GM06990 (cell line): ENCODE data around the gene KPNB1.

Source experiments
- DNase-seq: peaks from one replicate; pipeline ENCODE4 v3.0.0-alpha.2; 2011; ENCODE audit not compliant: insufficient read length; ENCODE audit errors: extremely low read depth
- H3K27me3 ChIP-seq: replicated peaks from 2 replicates; pipeline ENCODE4 v1.6.0; 2011; ENCODE audit warnings: low read length; ENCODE audit not compliant: control insufficient read depth, insufficient read depth
- H3K36me3 ChIP-seq: 2 replicates; pipeline ENCODE4 v1.5.1; 2011; ENCODE audit warnings: low read length; ENCODE audit not compliant: control insufficient read depth, insufficient read depth
- H3K4me3 ChIP-seq: replicated peaks from 2 replicates; pipeline ENCODE4 v1.5.1; 2011; ENCODE audit warnings: low read depth, mild to moderate bottlenecking, control low read depth, low read length
- CTCF ChIP-seq: IDR thresholded peaks from 2 replicates; pipeline ENCODE4 v1.5.1; 2011; ENCODE audit warnings: low read length, control low read depth, mild to moderate bottlenecking, inconsistent platforms; ENCODE audit not compliant: insufficient read depth, poor library complexity, severe bottlenecking

KPNB1 gene

GRCh38 chr17:47695429-47696376 lies 46.0 kb downstream of the KPNB1 start:
- DNase-seq, result no peak
- Histone ChIP-seq H3K36me3 (no peaks in the 10 kb centered on the region), H3K4me3 (no peak overlapping the region), H3K27me3 (peaks cover 2% of the 10 kb centered on the region)
- no peak for TF ChIP-seq CTCF

- Histone ChIP-seq H3K36me3 (no peaks in the 10 kb centered on the region), H3K4me3 (no peak overlapping the region), H3K27me3 (peaks cover 2% of the 10 kb centered on the region)
- DNase-seq, result no peak
- no peak for TF ChIP-seq CTCF
These were observed 47.3 kb downstream of the KPNB1 start for GRCh38 chr17:47696717-47697642.

GRCh38 chr17:47697906-47698711 lies 48.4 kb downstream of the KPNB1 start:
- DNase-seq, result no peak
- H3K36me3 ChIP-seq, result no peaks in the 10 kb centered on the region
- TF ChIP-seq CTCF, result no peak
- H3K4me3 ChIP-seq, result no peak overlapping the region
- H3K27me3 ChIP-seq, result peaks cover 2% of the 10 kb centered on the region

GRCh38 chr17:47698749-47699535 lies 49.2 kb downstream of the KPNB1 start:
- TF ChIP-seq CTCF, result peak; percentile 99
- Histone ChIP-seq H3K36me3 (no peaks in the 10 kb centered on the region), H3K27me3 (peaks cover 2% of the 10 kb centered on the region), H3K4me3 (no peak overlapping the region)
- peak; percentile 61 for DNase-seq

- no peak for TF ChIP-seq CTCF
- Histone ChIP-seq H3K36me3 (no peaks in the 10 kb centered on the region), H3K4me3 (no peak overlapping the region), H3K27me3 (peaks cover 2% of the 10 kb centered on the region)
- no peak for DNase-seq
These were observed 49.8 kb downstream of the KPNB1 start for GRCh38 chr17:47699536-47699840.
